GM18505 (cell line): ENCODE measurements around the gene ARRB1.
"Not testable (repeated sequence)": the region's sequence is repeated elsewhere in the genome, so short reads cannot be mapped to it uniquely, and the experiment has no call there.

ENCODE experiments used
- ATAC-seq: cut with Tn5 transposase; IDR thresholded peaks from one replicate; pipeline ENCODE4 v1.9.1; 2021; ENCODE audit not compliant: unreplicated experiment
- POLR2A ChIP-seq: IDR thresholded peaks from 4 replicates; pipeline ENCODE4 v1.6.1; 2011; ENCODE audit warnings: borderline replicate concordance; ENCODE audit not compliant: insufficient read depth, insufficient read length; ENCODE audit errors: extremely low read depth

The ARRB1 gene

DNA sequence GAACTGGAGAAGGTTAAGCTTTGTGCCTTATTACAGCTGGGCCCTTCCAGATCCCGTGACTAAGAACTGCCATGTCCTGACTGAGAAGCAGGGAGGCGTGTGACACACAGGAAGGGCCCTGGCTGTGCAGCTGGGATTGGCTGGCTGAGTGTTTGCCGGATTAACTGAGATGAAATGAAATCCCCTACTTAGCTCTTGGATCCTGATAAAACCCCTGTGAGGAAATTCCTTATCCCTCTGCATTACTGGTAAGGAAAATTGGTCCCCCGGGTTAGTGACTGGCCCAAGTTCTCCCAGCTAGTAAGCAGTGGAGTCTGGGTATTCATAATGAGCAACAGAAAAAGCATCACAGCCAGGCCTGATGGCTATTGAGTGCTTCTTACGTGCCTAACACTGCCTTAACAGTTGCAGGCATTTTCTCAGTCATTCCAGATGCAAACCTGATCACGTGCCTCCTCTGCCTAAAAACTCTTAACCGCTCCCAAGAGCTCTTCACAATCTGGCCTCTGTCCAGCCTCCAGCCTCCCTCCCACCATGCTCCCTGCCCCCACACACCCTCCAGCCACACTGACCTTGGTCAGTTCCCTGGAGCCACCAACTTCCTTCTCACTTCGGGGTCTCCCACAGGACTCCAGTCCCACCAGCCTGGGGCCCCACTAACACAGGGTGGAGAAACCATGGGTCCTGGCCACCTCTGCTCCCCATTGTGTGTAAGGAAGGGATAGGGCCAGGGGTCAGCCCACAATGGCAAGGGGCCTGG, 37.8 kb downstream of the ARRB1 start:
- TF ChIP-seq POLR2A = no peak
- no peak for ATAC-seq

GRCh38 chr11:75312346-75312745, 39.1 kb downstream of the ARRB1 start:
- TF ChIP-seq POLR2A = no peak
- no peak for ATAC-seq

GRCh38 chr11:75311858-75312288, 39.6 kb downstream of the ARRB1 start:
- TF ChIP-seq POLR2A = no peak
- no peak for ATAC-seq

DNA sequence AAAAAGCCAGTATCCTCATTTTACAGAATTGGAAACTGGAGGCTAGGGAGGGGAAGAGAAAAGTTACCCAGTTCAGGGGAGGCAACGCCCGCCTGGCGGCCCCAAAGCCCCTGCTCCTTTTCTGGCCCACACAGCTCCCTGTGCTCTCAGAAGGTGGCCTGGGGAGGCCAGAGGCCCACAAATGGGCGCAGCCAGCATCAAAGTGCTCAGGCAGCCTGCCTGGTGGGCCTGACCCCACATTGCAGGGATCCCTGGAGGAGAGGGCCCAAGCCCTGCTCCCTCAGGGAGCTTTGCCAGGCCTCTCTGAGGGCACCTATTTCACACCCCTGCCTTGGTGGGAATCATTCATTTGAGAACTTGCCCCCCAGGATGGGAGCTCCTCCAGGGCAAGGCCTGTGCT, 42.5 kb downstream of the ARRB1 start:
- TF ChIP-seq POLR2A = no peak
- ATAC-seq = no peak

- ATAC-seq = no peak
- no peak for TF ChIP-seq POLR2A
Observed at GRCh38 chr11:75308116-75308515, 43.3 kb downstream of the ARRB1 start.

- TF ChIP-seq POLR2A = no peak
- no peak for ATAC-seq
Observed at GRCh38 chr11:75307058-75307457, 44.4 kb downstream of the ARRB1 start.

DNA sequence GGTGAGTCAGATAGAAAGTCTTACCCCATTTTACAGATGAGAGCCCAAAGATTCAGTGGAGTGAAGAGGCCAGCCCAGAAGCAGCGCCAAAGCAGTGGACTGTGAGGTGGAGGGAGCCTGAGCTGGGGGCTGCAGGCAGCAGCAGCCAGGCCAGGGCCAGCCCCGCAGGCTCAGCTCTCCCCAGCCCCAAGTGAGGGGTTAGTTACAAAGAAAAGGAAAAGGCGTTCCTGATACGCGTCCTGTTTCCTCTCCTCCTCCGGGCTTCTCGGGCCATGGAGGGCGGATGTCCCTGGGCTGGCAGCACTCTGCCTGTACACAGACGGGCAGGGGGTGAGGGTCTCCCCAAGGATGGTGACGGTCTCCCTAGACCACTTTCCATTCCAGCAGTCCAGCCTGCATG, 44.9 kb downstream of the ARRB1 start:
- ATAC-seq = no peak
- no peak for TF ChIP-seq POLR2A

DNA sequence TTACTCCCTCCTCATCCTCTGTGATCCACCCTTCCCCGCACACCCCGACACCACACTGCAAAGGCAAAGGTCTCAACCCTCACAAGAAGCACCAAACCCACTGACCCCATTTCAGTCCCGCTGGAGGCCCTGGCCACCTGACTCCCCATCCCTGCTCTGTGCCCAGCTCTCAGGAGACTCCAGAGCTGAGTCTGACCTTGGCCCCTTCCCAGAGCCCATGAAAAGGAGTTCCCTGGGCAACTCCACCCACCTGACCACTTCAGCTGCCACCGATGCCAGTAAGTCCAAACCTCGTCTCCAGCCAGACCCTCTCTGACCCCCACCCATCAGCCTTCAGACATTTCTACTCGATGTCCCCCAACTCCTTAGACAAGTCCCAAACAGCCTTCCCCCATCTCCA, 45.5 kb downstream of the ARRB1 start:
- ATAC-seq = no peak
- no peak for TF ChIP-seq POLR2A

- ATAC-seq = no peak
- no peak for TF ChIP-seq POLR2A
Observed at GRCh38 chr11:75305452-75305851, 46.0 kb downstream of the ARRB1 start.

DNA sequence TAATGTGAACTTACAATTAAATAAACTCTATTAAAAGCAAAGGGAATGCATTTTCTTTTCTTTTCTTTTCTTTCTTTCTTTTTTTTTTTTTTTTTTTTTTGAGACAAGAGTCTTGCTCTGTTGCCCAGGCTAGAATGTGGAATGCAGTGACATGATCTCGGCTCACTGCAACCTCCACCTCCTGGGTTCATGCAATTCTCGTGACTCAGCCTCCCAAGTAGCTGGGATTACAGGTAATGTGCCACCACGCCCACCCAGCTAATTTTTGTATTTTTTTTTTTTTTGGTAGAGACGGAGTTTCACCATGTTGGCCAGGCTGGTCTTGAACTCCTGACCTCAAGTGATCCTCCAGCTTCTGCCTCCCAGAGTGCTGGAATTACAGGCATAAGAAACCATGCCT, 46.5 kb downstream of the ARRB1 start:
- ATAC-seq = not testable (repeated sequence)

DNA sequence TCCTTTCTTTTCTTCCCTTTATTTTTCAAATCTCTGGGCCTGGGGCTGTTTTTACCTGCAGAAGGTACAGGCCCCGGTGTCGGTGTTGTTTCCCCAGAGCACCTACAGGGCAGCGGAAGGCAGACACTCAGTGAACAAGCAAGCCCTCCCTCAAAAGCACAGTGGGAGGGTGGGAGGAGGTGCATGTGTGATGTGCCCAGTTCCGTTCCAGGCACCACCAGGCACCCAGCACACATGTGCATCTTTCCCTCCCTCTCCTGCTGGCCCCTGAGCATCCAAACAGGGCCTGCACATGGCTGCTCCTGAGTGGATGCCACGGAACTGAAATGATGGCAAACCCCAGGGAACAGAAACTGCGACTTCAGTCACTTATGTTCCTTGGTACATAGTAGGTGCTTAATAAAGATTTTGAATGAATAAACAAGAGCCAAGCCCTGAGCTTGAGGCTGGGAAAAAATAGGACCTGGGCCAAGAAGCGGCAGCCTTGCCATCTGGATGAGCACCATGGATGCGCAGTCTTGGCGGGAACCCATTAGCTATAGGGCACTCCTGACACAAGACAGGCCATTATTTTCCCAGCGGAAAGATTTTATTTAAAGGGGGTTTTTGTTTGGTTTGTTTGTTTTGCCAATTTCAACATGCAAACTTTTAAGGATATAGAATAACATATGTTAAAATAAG, 47.8 kb downstream of the ARRB1 start:
- no peak for ATAC-seq
- no peak for TF ChIP-seq POLR2A

GRCh38 chr11:75302371-75302770, 49.1 kb downstream of the ARRB1 start:
- no peak for ATAC-seq
- TF ChIP-seq POLR2A = no peak

DNA sequence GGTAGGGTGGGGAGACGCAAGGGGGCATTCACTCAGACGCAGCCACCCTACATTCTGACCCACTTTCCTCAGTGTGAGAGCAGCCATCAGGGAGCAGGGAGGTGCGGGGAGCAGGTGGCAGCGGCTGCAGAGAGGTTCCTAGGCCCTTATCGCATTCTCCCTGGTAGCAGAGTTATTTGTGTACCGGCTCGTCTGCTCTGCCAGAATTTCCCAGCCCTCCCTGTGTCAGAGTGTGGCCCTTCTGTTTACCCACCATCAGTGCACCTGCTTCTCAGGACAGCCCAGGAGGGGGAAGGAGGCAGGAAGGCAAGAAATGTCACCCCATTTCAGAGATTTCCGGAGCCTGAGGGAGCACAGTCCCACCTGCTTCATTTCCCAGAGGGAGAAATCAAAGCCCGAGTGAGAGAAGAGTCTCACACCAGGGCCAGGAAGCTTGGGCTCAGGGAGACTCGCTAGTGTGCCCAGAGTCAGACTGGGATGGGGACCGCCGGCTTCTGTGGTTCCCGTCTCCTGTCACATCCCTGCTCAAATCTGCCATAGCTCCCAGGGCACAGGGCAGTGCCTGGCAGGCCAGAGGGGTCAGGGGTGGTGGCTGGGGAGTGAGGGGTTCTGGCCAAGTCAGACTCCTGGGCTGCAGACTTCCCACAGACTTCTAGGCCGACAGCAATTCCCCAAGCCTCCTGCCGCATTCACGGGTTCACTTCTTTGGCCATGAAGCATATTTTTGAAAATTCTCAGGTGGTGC, 49.7 kb downstream of the ARRB1 start:
- ATAC-seq = no peak
- TF ChIP-seq POLR2A = no peak

DNA sequence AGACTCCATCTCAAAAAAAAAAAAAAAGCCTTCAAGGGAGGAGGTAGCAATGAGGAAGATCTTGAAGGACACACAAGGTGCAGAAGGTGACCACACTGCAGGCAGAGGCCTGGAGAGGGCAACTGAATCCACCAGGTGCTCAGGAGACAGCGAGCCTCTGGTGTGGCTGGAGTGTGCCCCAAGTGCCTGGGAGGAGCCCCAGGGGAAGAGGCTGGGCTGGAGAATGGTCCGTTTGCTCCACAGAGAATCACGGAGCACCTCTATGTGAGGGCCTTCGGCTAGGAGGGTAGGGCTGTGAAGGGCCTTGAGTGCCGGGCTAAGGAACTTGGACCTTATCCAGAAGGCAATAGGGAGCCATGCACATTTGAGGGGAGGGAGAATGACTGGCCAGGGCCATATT, 50.3 kb downstream of the ARRB1 start:
- TF ChIP-seq POLR2A = no peak
- ATAC-seq = no peak

DNA sequence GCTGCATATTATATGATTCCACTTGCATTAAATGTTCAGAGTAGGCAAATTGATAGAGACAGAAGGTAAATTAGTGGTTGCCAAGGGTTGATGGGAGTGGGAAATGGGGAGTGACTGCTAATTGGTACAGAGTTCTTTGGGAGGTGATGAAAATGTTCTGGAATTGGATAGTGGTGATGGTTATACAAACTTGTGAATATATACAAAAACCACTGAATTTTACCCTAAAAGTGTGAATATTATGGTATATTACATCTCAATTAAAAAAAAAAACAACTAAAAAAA, 52.5 kb downstream of the ARRB1 start:
- no peak for ATAC-seq
- no peak for TF ChIP-seq POLR2A
